Stimulated activated CD8-positive, alpha-beta memory T cell treated with anti-CD3 and anti-CD28 coated beads, Interleukin-2, amount 100 ng/mL, for 1 hour (primary cell): ENCODE measurements around the gene IL27RA.
A peak's percentile ranks its signal among the peaks of the same experiment; 100 is the strongest.

Experiments
- DNase-seq, 2 donors: peaks; one replicate each; pipeline ENCODE4 v3.0.0-alpha.2; 2020; ENCODE audit warnings: low read depth in 2 of 2

The IL27RA gene

GRCh38 chr19:14031719-14032480 lies at the start of gene IL27RA:
IL27RA (plus strand) TSS chr19:14031762; CDS start chr19:14031873, 111 bp downstream.
- DNase-seq = peak; percentile 54 to 63

GRCh38 chr19:13981988-13982501 lies 49.5 kb upstream of the IL27RA start:
- DNase-seq = no peak

DNA sequence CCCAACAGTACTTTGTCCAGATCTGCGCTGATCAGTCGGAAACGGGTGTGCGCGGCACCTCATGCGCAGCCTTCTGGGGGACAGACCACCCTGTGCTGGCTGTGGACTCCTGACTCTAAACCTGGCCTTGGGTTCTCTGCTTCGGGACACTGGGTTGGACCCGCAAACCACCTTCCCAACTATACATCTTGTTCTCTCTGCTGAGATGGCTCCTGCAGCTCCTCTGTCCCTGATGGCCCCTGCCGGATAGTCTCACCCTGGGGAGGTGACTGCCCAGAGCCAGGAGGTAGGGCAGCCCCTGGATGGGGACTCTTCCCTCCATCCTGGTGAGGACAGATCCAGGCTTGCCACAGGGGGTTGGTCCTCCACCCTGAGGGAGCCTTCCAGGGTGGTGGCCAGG lies 48.8 kb upstream of the IL27RA start:
- DNase-seq = no peak

- no peak for DNase-seq
Measured at GRCh38 chr19:13983213-13983889, 48.2 kb upstream of the IL27RA start.

DNA sequence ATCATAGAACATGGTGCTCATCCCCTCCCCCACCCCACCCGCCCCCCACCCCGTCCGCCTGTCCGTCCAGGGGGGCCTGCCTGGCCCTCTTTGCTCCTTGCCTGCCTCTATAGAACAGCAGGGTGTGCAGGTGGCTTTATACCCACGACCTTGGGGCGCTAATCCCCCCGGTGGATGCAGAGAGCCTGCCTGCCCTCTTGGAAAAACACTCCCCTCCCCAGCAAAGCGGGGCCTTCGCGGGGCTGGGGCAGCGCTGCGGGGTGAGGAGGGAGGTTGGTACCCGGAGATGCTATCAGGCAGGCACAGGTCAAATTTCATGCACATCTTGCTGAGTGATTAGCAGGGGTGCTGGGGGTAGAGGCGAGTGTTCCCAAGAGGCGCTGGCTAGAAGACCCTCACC lies 47.4 kb upstream of the IL27RA start:
- DNase-seq = no peak

DNA sequence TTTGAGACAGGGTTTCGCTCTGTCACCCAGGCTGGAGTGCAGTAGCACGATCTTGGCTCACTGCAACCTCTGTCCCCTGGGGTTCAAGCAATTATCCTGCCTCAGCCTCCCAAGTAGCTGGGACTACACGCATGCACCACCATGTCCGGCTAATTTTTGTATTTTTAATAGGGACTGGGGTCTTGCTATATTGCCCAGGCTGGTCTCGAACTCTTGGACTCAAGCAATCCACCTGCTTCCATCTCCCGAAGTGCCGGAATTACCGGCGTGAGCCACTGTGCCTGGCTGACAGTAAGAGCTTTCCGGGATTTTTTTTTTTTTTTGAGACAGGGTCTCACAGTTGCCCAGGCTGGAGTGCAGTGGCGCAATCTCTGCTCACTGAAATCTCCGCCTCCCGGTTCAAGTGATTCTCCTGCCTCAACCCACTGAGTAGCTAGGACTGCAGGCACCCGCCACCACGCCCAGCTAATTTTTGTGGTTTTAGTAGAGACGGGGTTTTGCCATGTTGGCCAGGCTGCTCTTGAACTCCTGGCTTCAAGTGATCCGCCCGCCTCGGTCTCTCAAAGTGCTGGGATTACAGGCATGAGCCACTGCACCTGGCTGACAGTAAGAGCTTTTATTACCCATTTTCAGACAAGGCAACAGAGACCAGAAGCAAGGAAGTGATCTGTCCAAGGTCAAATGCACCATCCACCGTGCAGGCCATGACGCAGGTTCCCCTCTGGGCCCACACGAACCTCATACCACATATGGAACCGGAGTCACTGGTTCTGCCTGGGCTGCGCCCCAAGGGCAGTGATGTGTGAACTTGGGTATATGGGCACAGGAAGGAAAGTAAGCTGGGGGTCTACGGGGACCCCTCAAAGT lies 46.5 kb upstream of the IL27RA start:
- DNase-seq = no peak

DNA sequence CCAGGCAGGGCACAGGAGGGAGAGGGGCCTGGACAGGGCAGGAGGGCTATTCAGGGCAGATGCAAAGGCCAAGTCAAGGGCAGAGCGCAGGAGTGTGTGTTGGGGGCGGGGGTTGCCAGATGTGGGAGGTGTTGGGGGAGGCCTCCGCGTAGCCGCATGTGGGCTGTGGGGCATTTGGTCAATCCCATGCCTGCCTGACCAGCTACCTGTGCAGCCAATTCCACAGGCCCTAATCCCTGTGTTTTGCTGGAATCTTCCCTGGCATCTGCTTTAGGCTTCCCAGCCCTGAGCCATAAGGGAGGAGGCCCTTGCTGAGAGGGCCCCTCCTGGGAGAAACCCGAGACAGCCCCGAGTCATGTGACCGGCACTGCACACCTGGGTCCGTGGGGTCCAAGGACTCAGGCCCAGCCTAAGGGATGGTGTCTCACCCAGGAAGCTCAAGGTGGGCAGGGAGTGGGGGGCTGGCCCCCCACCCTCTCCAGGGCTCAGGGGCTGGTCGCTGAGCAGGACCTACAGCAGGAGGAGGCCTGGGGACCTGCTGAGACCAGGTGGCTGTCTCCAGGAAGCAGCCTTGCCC lies 45.7 kb upstream of the IL27RA start:
- no peak for DNase-seq

- DNase-seq = peak; percentile 98 to 99
Measured at GRCh38 chr19:13986348-13986904, 45.1 kb upstream of the IL27RA start.

GRCh38 chr19:13987101-13987890 lies 44.3 kb upstream of the IL27RA start:
- DNase-seq = no peak

DNA sequence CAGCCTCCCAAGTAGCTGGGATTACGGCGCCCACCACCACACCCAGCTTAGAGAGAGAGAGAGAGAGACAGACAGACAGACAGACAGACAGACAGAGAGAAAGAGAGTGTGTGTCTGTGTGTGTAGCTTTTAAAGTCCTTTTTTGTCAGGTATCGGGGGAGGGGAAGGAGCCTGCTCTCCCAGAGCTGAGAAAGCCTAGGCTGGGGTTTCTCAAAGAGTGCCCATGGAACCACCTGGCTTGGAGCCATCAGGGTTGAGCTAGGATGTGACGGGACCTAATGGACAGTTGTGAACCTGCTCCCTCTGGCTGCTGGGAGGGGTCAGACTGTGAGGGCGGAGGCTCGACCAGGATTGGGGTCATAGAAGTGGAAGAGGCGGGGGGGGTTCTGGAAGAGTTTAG lies 42.1 kb upstream of the IL27RA start:
- DNase-seq = no peak

DNA sequence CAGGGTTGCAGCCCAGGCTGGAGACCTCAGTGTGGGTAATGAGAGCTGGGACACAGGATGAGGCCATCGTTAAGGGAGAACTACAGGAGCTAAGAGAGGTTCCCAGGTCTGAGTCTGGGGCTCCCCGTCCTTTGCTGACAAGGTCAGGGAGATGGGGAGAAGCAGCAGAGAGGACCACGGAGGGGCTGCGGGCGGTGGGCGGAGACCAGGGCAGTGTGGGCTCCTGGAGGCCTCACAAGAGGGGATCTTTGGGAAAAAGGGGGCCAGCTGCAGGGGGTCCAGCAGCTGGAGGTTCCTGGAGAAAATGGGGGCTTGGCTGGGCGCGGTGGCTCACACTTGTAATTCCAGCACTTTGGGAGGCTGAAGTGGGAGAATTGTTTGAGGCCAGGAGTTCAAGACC lies 41.5 kb upstream of the IL27RA start:
- no peak for DNase-seq

DNA sequence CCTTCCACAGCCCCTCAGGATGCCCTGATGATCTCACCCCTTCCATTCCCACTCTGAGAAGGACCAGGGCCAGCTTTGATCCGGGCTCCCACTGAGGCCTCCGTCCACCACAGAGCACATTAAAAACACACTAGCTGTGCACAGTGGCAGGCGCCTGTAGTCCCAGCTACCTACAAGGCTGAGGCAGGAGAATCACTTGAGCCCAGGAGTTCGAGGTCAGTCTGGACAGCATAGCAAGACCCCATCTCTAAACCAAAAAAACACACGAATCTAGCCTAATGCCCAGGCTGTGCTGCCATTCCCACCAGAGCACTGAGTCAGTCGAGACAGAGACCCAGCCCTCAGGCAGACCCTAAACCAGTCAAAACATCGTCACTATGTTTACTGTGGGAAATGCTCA lies 39.5 kb upstream of the IL27RA start:
- no peak for DNase-seq

- no peak for DNase-seq
Measured at GRCh38 chr19:13993590-13994300, 37.8 kb upstream of the IL27RA start.

DNA sequence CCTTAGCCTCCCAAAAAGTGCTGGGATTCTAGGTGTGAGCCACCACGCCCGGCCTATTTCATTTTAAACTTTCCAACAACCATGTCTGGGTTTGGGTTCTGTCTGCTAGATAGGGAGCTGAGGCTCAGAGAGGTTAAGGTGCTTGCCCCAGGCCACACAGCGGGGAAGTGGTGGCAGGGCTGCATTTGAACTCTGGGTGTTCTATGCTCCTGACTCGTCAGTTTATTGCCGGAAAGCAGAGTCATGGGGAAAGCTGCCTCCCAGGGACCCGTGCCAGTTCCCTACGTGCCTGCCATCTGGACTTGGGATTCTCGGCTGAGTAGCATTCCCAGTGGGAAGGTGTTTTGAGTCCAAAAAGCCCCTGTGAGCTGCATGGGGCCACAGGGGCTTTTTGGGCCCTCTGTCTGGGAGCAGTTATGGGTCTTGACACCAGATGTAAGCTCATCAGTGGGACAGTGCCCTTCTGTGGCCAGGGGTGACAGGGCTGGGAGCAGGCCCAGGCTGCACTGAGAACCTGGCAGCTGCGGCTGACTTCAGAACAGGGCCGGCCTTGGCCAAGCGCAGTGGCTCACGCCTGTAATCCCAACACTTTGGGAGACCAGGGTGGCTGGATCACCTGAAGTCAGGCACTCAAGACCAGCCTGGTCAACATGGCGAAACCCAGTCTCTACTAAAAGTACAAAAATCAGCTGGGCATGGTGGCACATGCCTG lies 36.4 kb upstream of the IL27RA start:
- DNase-seq = no peak

GRCh38 chr19:13995878-13996765 lies 35.4 kb upstream of the IL27RA start:
- no peak for DNase-seq

GRCh38 chr19:13996928-13997630 lies 34.5 kb upstream of the IL27RA start:
- no peak for DNase-seq

DNA sequence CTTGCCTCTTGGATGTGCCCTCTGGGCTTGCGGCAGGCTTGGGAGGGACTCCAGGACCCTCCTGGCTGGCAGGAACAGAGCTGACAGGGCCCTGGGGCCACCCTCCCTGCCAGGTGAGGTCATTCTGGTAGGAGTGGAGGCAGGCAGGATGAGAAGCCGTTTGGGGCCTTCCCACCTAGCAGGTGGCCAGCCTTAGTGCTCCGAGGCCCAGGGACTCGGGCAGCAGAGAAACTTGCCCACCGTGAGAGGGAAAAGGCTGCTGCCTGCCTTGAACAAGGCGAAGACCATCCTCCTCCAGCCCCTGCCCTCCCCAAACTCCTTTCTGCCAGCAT lies 34.0 kb upstream of the IL27RA start:
- DNase-seq = no peak

DNA sequence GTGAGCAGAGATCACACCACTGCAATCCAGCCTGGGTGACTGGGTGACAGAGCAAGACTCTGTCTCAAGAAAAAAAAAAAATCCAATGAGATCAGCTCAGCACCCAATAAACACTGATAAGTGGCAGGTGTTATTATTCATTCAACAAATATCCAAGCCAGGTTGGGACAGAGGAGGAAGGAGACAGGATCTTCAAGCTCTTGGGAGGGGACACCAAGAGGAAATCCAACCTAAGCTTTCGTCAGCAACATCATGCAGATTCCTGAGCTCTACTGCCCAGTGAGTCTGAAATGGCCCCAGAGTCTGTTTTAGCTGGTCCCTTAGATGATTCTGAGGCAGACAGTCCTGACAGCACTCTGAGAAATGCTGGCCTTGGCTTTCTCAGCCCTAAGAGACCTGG lies 33.1 kb upstream of the IL27RA start:
- no peak for DNase-seq
